Right renal pelvis (tissue), 4 donors: ENCODE measurements around the gene CXCR3. TPM values are rescaled to one million over a fixed set of nuclear protein-coding genes. Genes with fewer than 3 reads are reported as not detected.

Source experiments
- DNase-seq, 4 donors: peaks; one replicate each; pipeline ENCODE4 v3.0.0-alpha.2; 2013; ENCODE audit warnings: low read depth in 4 of 4, low spot score in 3 of 4, missing footprints in 1 of 4
- polyA plus RNA-seq, 4 donors: library from polyadenylated mRNA; unstranded; fragments of 120-200 nt; gene quantifications; one replicate each; pipeline ENCODE4 v1.2.1, GENCODE V29; 2013; ENCODE audit not compliant: insufficient read length in 4 of 4

Gene CXCR3
- polyA plus RNA-seq, 4 donors, result 0.12 to 0.22 (median 0.15) TPM

- DNase-seq, result no peak
Measured at GRCh38 chrX:71637848-71638247, 19.5 kb upstream of the CXCR3 start.

- DNase-seq, result no peak
Measured at GRCh38 chrX:71637253-71637618, 18.9 kb upstream of the CXCR3 start.

- no peak for DNase-seq
Measured at GRCh38 chrX:71636438-71637252, 18.3 kb upstream of the CXCR3 start.

- DNase-seq, result no peak
Measured at GRCh38 chrX:71634366-71634765, 16.1 kb upstream of the CXCR3 start.

GRCh38 chrX:71632923-71633657, 14.8 kb upstream of the CXCR3 start:
- DNase-seq, result no peak

- DNase-seq, result no peak
Measured at GRCh38 chrX:71629467-71629866, 11.2 kb upstream of the CXCR3 start.

- DNase-seq, result no peak
Measured at GRCh38 chrX:71627588-71628404, 9.5 kb upstream of the CXCR3 start.

GRCh38 chrX:71626576-71626975, 8.3 kb upstream of the CXCR3 start:
- no peak for DNase-seq

GRCh38 chrX:71625471-71625870, 7.2 kb upstream of the CXCR3 start:
- DNase-seq, result no peak

GRCh38 chrX:71623714-71624113, 5.4 kb upstream of the CXCR3 start:
- DNase-seq, result no peak

- peak in 3 of 4 donors; percentile 15 to 37 (median 28) for DNase-seq
Measured at GRCh38 chrX:71622576-71623450, 4.5 kb upstream of the CXCR3 start.

- DNase-seq, result no peak
Measured at GRCh38 chrX:71622032-71622575, 3.8 kb upstream of the CXCR3 start.

- no peak for DNase-seq
Measured at GRCh38 chrX:71621603-71622002, 3.3 kb upstream of the CXCR3 start.

GRCh38 chrX:71619986-71620385, 1.7 kb upstream of the CXCR3 start:
- DNase-seq, result no peak

GRCh38 chrX:71619193-71619592, 882 bp upstream of the CXCR3 start:
- no peak for DNase-seq

- no peak for DNase-seq
Measured at GRCh38 chrX:71618787-71619186, 476 bp upstream of the CXCR3 start.

- DNase-seq, result no peak
Measured at GRCh38 chrX:71617742-71618141, 569 bp downstream of the CXCR3 start.

GRCh38 chrX:71616672-71617529, 1.4 kb downstream of the CXCR3 start:
- no peak for DNase-seq

- DNase-seq, result no peak
Measured at GRCh38 chrX:71615954-71616353, 2.4 kb downstream of the CXCR3 start.
